Endothelial cell (in vitro differentiated cells): ENCODE results near the gene PURA. TPM values are rescaled to one million over a fixed set of nuclear protein-coding genes. Genes with fewer than 3 reads are reported as not detected.

ENCODE experiments used
- DNase-seq: peaks from one replicate; pipeline ENCODE4 v3.0.0; 2021; ENCODE audit warnings: low spot score
- H3K27ac Mint-ChIP-seq: one replicate; pipeline ENCODE4 v1.8.0; 2021; ENCODE audit warnings: mixed read lengths, inconsistent platforms; ENCODE audit not compliant: unreplicated experiment
- H3K27me3 Mint-ChIP-seq: one replicate; pipeline ENCODE4 v1.8.0; 2021; ENCODE audit warnings: mild to moderate bottlenecking, moderate library complexity, mixed read lengths, inconsistent platforms; ENCODE audit not compliant: unreplicated experiment
- H3K36me3 Mint-ChIP-seq: one replicate; pipeline ENCODE4 v1.8.0; 2021; ENCODE audit warnings: mild to moderate bottlenecking, low read depth, mixed read lengths, inconsistent platforms; ENCODE audit not compliant: unreplicated experiment
- H3K4me1 Mint-ChIP-seq: one replicate; pipeline ENCODE4 v1.8.0; 2021; ENCODE audit warnings: mild to moderate bottlenecking, mixed read lengths, inconsistent platforms; ENCODE audit not compliant: unreplicated experiment
- H3K4me3 Mint-ChIP-seq: one replicate; pipeline ENCODE4 v1.8.0; 2021; ENCODE audit warnings: mild to moderate bottlenecking, mixed read lengths, inconsistent platforms; ENCODE audit not compliant: unreplicated experiment
- H3K9me3 Mint-ChIP-seq: one replicate; pipeline ENCODE4 v1.8.0; 2021; ENCODE audit warnings: mixed read lengths, inconsistent platforms; ENCODE audit not compliant: unreplicated experiment
- total RNA-seq: library from RNA; stranded (reverse); fragmentation: NEBNext Ultra II Directional; extraction: Animal tissue kit (Norgen Biotek cat#: 25700); gene quantifications from one replicate; pipeline ENCODE4 v1.2.1, GENCODE V29; 2021; ENCODE audit not compliant: unreplicated experiment
- TF ChIP-seq, protein P1 (sequence below): fragments of 200-600 bp; sonication (generic); IDR thresholded peaks from one replicate; pipeline ENCODE4 v1.5.0; 2021; ENCODE audit warnings: antibody characterized with exemption; ENCODE audit not compliant: unreplicated experiment

The PURA gene
- total RNA-seq, 1 donor from 2014 or later: 6.2 TPM

DNA sequence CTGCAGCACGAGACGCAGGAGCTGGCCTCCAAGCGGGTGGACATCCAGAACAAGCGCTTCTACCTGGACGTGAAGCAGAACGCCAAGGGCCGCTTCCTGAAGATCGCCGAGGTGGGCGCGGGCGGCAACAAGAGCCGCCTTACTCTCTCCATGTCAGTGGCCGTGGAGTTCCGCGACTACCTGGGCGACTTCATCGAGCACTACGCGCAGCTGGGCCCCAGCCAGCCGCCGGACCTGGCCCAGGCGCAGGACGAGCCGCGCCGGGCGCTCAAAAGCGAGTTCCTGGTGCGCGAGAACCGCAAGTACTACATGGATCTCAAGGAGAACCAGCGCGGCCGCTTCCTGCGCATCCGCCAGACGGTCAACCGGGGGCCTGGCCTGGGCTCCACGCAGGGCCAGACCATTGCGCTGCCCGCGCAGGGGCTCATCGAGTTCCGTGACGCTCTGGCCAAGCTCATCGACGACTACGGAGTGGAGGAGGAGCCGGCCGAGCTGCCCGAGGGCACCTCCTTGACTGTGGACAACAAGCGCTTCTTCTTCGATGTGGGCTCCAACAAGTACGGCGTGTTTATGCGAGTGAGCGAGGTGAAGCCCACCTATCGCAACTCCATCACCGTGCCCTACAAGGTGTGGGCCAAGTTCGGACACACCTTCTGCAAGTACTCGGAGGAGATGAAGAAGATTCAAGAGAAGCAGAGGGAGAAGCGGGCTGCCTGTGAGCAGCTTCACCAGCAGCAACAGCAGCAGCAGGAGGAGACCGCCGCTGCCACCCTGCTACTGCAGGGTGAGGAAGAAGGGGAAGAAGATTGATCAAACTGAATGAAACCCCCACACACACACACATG lies 654 bp downstream of the PURA start:
- peaks cover 25% of the 10 kb centered on the region for H3K4me1 Mint-ChIP-seq
- peak overlapping the region; percentile 88 for H3K4me3 Mint-ChIP-seq
- H3K9me3 Mint-ChIP-seq: no peaks in the 10 kb centered on the region
- no peak overlapping the region for H3K27ac Mint-ChIP-seq
- peaks cover 9% of the 10 kb centered on the region for H3K27me3 Mint-ChIP-seq
- TF ChIP-seq, protein P1, sequence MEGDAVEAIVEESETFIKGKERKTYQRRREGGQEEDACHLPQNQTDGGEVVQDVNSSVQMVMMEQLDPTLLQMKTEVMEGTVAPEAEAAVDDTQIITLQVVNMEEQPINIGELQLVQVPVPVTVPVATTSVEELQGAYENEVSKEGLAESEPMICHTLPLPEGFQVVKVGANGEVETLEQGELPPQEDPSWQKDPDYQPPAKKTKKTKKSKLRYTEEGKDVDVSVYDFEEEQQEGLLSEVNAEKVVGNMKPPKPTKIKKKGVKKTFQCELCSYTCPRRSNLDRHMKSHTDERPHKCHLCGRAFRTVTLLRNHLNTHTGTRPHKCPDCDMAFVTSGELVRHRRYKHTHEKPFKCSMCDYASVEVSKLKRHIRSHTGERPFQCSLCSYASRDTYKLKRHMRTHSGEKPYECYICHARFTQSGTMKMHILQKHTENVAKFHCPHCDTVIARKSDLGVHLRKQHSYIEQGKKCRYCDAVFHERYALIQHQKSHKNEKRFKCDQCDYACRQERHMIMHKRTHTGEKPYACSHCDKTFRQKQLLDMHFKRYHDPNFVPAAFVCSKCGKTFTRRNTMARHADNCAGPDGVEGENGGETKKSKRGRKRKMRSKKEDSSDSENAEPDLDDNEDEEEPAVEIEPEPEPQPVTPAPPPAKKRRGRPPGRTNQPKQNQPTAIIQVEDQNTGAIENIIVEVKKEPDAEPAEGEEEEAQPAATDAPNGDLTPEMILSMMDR: no peak
- H3K36me3 Mint-ChIP-seq: no peaks in the 10 kb centered on the region
- peak; percentile 58 for DNase-seq

DNA sequence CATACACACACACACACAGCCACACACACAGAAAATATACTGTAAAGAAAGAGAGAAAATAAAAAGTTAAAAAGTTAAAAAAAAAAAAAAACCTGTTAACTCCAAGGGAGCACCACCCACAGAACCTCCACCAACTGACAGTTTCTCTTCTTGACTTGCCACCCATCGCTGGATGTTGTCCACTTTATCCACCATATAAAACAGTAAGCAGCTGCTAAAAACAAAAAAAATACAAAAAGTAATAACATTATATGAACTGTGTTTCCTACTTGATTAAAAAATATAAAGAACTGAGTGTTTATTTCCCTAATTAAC lies 1.2 kb downstream of the PURA start:
- peaks cover 25% of the 10 kb centered on the region for H3K4me1 Mint-ChIP-seq
- H3K36me3 Mint-ChIP-seq: no peaks in the 10 kb centered on the region
- TF ChIP-seq, protein P1: no peak
- H3K27ac Mint-ChIP-seq: no peak overlapping the region
- peaks cover 9% of the 10 kb centered on the region for H3K27me3 Mint-ChIP-seq
- H3K9me3 Mint-ChIP-seq: no peaks in the 10 kb centered on the region
- H3K4me3 Mint-ChIP-seq: peak overlapping the region; percentile 88
- DNase-seq: no peak

DNA sequence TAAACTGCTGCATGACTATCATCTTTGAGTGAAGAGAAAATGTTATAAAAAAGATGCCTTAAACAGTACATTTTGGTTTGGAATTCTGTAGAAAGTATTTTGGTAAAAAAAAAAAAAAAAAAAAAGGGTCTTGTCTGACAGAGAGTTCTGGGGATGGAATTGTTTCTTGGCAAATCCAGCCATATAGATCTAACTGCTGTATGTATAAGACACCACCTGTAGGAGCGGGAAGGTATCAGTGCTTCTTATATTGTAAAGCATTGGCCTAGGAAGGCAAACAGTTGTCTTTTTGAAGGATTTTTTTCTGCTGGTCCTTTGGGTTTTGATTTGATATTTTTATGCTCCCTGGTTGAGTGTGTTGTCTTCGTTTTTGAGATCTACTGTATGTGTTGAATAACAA lies 2.8 kb downstream of the PURA start:
- TF ChIP-seq, protein P1: no peak
- H3K4me1 Mint-ChIP-seq: peaks cover 20% of the 10 kb centered on the region
- H3K9me3 Mint-ChIP-seq: no peaks in the 10 kb centered on the region
- no peak for DNase-seq
- H3K27me3 Mint-ChIP-seq: peaks cover 7% of the 10 kb centered on the region
- H3K36me3 Mint-ChIP-seq: no peaks in the 10 kb centered on the region
- no peak overlapping the region for H3K4me3 Mint-ChIP-seq
- no peak overlapping the region for H3K27ac Mint-ChIP-seq

DNA sequence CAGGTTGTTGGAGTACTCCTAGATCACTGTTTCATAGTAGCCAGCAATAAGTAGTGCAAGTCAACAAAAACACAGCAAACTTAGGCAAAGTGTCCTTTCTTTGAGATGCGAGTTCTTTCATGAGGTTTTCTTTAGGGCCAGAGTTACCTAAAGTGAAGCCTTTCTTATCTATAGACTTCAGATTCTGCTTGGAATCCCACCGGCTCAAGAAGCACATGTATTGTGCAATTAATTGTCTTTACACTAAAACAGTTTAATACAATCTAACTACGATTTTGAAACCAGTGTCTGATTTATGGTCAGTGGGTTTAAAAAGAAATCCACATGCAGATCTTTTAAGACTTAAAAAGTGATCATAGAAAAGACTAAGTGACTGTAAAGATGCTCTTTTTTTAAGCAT lies 3.6 kb downstream of the PURA start:
- peaks cover 12% of the 10 kb centered on the region for H3K4me1 Mint-ChIP-seq
- DNase-seq: no peak
- no peak overlapping the region for H3K4me3 Mint-ChIP-seq
- H3K27me3 Mint-ChIP-seq: peaks cover 1% of the 10 kb centered on the region
- H3K9me3 Mint-ChIP-seq: no peaks in the 10 kb centered on the region
- no peak overlapping the region for H3K27ac Mint-ChIP-seq
- no peaks in the 10 kb centered on the region for H3K36me3 Mint-ChIP-seq
- TF ChIP-seq, protein P1: no peak

DNA sequence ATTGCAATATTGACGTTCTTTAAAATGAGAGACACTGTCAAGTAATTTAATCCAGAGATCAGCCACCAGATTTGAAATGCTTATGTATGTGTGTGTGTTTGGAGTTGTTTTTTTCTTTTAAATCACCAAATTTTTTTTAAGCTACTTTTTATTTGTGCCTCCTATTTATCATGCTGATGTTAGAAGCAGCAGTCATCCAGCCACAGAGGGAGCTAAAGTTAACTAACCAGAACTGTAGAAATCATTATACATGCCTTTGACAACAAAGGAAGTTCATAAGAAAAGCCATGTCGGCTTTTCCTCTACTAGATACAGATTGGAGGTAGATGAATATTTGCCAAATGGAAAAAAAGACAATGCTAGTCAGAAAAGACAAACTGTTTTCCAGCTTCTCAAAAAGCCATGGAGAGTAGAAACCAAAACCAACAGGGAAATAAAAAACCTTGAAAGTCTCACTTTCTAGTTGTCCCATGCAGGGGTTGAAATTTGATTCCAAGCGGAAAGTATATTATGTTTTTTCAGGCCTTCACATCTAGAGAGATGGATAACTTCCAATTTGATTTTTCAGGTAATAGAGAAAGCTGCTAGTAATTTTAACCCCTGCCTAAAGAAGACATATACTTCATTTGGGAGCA lies 4.5 kb downstream of the PURA start:
- Mint-ChIP-seq H3K27me3 (peaks cover 1% of the 10 kb centered on the region), H3K9me3 (no peaks in the 10 kb centered on the region), H3K27ac (no peak overlapping the region), H3K36me3 (no peaks in the 10 kb centered on the region), H3K4me1 (peaks cover 12% of the 10 kb centered on the region), H3K4me3 (no peak overlapping the region)
- DNase-seq: no peak
- TF ChIP-seq, protein P1: no peak
